Esophagus squamous epithelium (tissue), 4 donors: ENCODE results near the gene ZFPM1.

ENCODE experiments used
- POLR2A ChIP-seq, 4 donors: fragments of 450-650 bp; IDR thresholded peaks; one replicate each; pipeline ENCODE4 v1.6.1; 2017; ENCODE audit warnings: antibody characterized with exemption in 4 of 4, mild to moderate bottlenecking in 4 of 4, moderate library complexity in 3 of 4
- TF ChIP-seq, protein P1 (sequence below), 6 experiments: fragments of 450-650 bp in 4 of 6; fragments of 200-600 bp in 2 of 6; sonication (generic) in 2 of 6; IDR thresholded peaks; one replicate each; pipeline ENCODE4 v1.5.1; 2016 to 2019; ENCODE audit warnings: antibody characterized with exemption in 6 of 6, mild to moderate bottlenecking in 4 of 6, moderate library complexity in 4 of 6

DNA sequence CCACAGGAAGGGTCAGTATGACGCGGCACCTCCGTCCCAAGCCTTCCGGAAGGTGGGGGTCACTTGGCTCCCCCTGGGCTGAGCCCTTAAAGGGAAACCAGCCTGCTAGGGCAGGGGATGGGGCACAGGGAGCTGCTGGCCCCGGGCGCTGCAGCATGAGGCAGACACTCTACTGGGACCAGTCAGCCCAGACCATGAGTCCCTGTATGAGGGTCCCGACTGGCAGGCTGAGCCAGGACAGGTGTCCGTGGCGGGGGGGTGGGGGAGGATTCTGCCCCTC is 73.8 kb downstream of the ZFPM1 start:
- TF ChIP-seq, protein P1, sequence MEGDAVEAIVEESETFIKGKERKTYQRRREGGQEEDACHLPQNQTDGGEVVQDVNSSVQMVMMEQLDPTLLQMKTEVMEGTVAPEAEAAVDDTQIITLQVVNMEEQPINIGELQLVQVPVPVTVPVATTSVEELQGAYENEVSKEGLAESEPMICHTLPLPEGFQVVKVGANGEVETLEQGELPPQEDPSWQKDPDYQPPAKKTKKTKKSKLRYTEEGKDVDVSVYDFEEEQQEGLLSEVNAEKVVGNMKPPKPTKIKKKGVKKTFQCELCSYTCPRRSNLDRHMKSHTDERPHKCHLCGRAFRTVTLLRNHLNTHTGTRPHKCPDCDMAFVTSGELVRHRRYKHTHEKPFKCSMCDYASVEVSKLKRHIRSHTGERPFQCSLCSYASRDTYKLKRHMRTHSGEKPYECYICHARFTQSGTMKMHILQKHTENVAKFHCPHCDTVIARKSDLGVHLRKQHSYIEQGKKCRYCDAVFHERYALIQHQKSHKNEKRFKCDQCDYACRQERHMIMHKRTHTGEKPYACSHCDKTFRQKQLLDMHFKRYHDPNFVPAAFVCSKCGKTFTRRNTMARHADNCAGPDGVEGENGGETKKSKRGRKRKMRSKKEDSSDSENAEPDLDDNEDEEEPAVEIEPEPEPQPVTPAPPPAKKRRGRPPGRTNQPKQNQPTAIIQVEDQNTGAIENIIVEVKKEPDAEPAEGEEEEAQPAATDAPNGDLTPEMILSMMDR (IDR thresholded peaks at IDR 0.05), result no peak
- no peak for TF ChIP-seq POLR2A (IDR thresholded peaks at IDR 0.05)
